Suprapubic skin (tissue), 3 donors: ENCODE measurements around the gene AP2A1.

Experiments
- EP300 ChIP-seq: sonication (generic); formaldehyde crosslinking; IDR thresholded peaks from one replicate; pipeline ENCODE4 v1.6.1; 2017; ENCODE audit warnings: antibody characterized with exemption
- POLR2A ChIP-seq, 2 donors: fragments of 450-650 bp; IDR thresholded peaks; one replicate each; pipeline ENCODE4 v1.6.1; 2017; ENCODE audit warnings: antibody characterized with exemption in 2 of 2, mild to moderate bottlenecking in 2 of 2, moderate library complexity in 2 of 2
- TF ChIP-seq, protein P1 (sequence below), 2 donors: fragments of 200-600 bp in 1 of 2; fragments of 450-650 bp in 1 of 2; sonication (generic) in 1 of 2; IDR thresholded peaks; one replicate each; pipeline ENCODE4 v1.5.1; 2016 to 2019; ENCODE audit warnings: antibody characterized with exemption in 2 of 2, mild to moderate bottlenecking in 1 of 2, moderate library complexity in 1 of 2

DNA sequence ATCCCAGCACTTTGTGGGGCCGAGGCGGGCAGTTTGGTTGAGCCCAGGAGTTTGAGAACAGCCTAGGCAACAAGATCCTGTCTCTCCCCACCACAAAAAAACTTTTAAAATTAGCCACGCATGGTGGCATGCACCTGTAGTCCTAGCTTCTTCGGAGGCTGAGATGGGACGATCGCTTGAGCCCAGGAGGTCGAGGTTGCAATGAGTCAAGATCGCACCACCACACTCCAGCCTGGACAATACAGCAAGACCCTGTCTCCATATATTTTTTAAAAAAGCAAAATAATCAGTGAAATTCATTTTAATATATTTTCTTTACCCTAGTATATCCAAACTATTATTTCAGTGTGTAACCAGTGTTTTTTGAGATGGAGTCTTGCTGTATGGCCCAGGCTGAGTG, 8.2 kb downstream of the AP2A1 start:
- TF ChIP-seq, protein P1, sequence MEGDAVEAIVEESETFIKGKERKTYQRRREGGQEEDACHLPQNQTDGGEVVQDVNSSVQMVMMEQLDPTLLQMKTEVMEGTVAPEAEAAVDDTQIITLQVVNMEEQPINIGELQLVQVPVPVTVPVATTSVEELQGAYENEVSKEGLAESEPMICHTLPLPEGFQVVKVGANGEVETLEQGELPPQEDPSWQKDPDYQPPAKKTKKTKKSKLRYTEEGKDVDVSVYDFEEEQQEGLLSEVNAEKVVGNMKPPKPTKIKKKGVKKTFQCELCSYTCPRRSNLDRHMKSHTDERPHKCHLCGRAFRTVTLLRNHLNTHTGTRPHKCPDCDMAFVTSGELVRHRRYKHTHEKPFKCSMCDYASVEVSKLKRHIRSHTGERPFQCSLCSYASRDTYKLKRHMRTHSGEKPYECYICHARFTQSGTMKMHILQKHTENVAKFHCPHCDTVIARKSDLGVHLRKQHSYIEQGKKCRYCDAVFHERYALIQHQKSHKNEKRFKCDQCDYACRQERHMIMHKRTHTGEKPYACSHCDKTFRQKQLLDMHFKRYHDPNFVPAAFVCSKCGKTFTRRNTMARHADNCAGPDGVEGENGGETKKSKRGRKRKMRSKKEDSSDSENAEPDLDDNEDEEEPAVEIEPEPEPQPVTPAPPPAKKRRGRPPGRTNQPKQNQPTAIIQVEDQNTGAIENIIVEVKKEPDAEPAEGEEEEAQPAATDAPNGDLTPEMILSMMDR (IDR thresholded peaks at IDR 0.05) = no peak
- TF ChIP-seq POLR2A (IDR thresholded peaks at IDR 0.05) = no peak
- no peak for TF ChIP-seq EP300
